ENCODE data around the gene TUBA3E.
"Not testable (repeated sequence)": the region's sequence is repeated elsewhere in the genome, so short reads cannot be mapped to it uniquely, and the experiment has no call there.

DNA sequence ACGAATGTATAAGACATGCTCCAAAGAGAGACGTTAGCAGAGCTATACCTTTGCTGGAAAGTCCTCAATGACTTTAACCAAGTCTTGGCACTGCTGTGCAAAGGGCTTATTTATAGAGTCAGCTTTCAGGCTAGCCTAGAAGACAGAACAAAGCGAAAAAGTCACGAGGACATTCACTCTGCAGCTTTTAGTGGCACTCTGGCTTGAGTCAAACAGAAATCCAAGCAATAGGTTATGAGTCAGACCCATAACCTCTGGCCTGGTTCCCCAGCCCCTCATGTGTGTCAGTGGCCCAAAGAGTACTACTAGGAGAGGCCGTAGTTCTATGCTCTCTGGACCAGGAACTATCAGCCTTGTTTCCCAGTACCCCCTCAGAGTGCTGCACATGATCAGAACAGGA is 23.4 kb downstream of the TUBA3E start:
- TF ChIP-seq, protein P1, sequence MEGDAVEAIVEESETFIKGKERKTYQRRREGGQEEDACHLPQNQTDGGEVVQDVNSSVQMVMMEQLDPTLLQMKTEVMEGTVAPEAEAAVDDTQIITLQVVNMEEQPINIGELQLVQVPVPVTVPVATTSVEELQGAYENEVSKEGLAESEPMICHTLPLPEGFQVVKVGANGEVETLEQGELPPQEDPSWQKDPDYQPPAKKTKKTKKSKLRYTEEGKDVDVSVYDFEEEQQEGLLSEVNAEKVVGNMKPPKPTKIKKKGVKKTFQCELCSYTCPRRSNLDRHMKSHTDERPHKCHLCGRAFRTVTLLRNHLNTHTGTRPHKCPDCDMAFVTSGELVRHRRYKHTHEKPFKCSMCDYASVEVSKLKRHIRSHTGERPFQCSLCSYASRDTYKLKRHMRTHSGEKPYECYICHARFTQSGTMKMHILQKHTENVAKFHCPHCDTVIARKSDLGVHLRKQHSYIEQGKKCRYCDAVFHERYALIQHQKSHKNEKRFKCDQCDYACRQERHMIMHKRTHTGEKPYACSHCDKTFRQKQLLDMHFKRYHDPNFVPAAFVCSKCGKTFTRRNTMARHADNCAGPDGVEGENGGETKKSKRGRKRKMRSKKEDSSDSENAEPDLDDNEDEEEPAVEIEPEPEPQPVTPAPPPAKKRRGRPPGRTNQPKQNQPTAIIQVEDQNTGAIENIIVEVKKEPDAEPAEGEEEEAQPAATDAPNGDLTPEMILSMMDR (IDR thresholded peaks at IDR 0.05; ENCODE audit: low read depth, low read length, poor library complexity, severe bottlenecking) = not testable (repeated sequence)
- TF ChIP-seq EZH2phosphoT487 (IDR thresholded peaks at IDR 0.05; ENCODE audit: borderline replicate concordance, low read length) = not testable (repeated sequence)

All from DOHH2 (cell line).